ENCODE results near the gene CACNB2. TPM values are rescaled to one million over a fixed set of nuclear protein-coding genes. Genes with fewer than 3 reads are reported as not detected.

CACNB2 gene
- total RNA-seq, 2 donors from 2014 or later: 1.9 to 4.6 TPM

DNA sequence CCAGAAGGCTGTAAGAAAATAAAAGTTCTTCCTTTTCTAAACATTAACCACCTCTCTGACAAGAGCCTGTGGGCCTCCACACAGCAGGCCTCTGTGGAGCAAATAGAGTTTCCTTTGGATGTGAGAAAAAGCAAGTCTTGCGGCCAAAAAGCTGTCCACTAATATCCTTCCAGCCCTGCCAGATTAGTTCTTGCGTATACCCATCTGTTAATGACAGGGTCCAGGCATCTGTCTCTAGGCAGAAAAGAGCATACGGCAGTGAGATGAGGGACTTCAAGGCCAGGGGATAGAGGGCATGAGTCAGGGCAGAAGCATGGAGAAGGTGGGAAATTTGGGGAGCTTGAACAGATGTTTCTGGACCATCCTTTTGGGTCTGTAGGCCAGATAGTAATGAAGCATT, 346.2 kb downstream of the CACNB2 start:
- no peaks in the 10 kb centered on the region for H3K4me1 Mint-ChIP-seq
- TF ChIP-seq, protein P1, sequence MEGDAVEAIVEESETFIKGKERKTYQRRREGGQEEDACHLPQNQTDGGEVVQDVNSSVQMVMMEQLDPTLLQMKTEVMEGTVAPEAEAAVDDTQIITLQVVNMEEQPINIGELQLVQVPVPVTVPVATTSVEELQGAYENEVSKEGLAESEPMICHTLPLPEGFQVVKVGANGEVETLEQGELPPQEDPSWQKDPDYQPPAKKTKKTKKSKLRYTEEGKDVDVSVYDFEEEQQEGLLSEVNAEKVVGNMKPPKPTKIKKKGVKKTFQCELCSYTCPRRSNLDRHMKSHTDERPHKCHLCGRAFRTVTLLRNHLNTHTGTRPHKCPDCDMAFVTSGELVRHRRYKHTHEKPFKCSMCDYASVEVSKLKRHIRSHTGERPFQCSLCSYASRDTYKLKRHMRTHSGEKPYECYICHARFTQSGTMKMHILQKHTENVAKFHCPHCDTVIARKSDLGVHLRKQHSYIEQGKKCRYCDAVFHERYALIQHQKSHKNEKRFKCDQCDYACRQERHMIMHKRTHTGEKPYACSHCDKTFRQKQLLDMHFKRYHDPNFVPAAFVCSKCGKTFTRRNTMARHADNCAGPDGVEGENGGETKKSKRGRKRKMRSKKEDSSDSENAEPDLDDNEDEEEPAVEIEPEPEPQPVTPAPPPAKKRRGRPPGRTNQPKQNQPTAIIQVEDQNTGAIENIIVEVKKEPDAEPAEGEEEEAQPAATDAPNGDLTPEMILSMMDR (conservative IDR thresholded peaks at IDR 0.05): no peak
- no peaks in the 10 kb centered on the region for H3K27me3 ChIP-seq (ENCODE audit: control insufficient read depth, insufficient read depth, low read length, poor library complexity, severe bottlenecking)
- no peaks in the 10 kb centered on the region for H3K9me3 Mint-ChIP-seq
- no peak for DNase-seq
- H3K36me3 ChIP-seq (ENCODE audit: control insufficient read depth, insufficient read depth, low read length): no peaks in the 10 kb centered on the region
- no peak overlapping the region for H3K27ac Mint-ChIP-seq
- 97 to 100% methylated on average over 1 to 3 of the region's 3 CpGs for WGBS, 2 experiments (ENCODE audit: insufficient coverage in 1 of 2, insufficient read length in 1 of 2)
- H3K9ac ChIP-seq (ENCODE audit: extremely low read depth, low read length, poor library complexity, severe bottlenecking): no peak overlapping the region
- no peaks in the 10 kb centered on the region for H3K36me3 Mint-ChIP-seq (ENCODE audit: low read depth)
- H3K4me1 ChIP-seq (ENCODE audit: control insufficient read depth, insufficient read depth, low read length): no peaks in the 10 kb centered on the region
- H3K9me3 ChIP-seq (ENCODE audit: control insufficient read depth, low read length): no peaks in the 10 kb centered on the region
- H3K27ac ChIP-seq (ENCODE audit: low read depth, low read length): no peak overlapping the region
- H3K4me3 ChIP-seq (ENCODE audit: low read length): no peak overlapping the region
- H3K27me3 Mint-ChIP-seq (ENCODE audit: insufficient read depth): peaks cover 2% of the 10 kb centered on the region
- no peak overlapping the region for H3K4me3 Mint-ChIP-seq

DNA sequence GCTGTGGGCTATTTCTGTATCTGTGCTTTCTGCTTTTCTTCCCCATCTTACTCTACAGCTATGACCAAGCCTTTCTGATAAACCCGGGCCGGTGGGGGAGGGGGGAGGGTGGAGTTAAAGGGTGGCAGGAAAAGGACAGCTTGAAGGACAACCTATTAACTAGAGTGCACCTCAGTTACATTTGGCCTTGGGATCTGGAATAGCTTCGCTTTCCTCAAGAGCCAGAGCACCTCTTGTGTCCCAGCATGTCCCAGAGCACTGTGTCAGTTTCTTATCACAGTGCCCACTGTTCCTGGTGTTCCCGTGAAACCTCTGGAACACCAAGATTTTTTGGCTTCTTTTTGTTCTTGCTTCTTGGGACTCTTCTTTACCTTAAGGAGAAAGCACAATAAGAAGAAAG, 350.5 kb downstream of the CACNB2 start:
- Histone ChIP-seq H3K27ac (ENCODE audit: low read depth, low read length) (no peak overlapping the region), H3K27me3 (ENCODE audit: control insufficient read depth, insufficient read depth, low read length, poor library complexity, severe bottlenecking) (no peaks in the 10 kb centered on the region), H3K4me3 (ENCODE audit: low read length) (no peak overlapping the region), H3K36me3 (ENCODE audit: control insufficient read depth, insufficient read depth, low read length) (no peaks in the 10 kb centered on the region), H3K9me3 (ENCODE audit: control insufficient read depth, low read length) (no peaks in the 10 kb centered on the region), H3K4me1 (ENCODE audit: control insufficient read depth, insufficient read depth, low read length) (no peaks in the 10 kb centered on the region), H3K9ac (ENCODE audit: extremely low read depth, low read length, poor library complexity, severe bottlenecking) (no peak overlapping the region)
- Mint-ChIP-seq H3K27me3 (ENCODE audit: insufficient read depth) (no peaks in the 10 kb centered on the region), H3K4me3 (no peak overlapping the region), H3K27ac (no peak overlapping the region), H3K36me3 (ENCODE audit: low read depth) (no peaks in the 10 kb centered on the region), H3K4me1 (no peaks in the 10 kb centered on the region), H3K9me3 (no peaks in the 10 kb centered on the region)
- no peak for DNase-seq
- WGBS, 2 experiments (ENCODE audit: insufficient coverage in 1 of 2, insufficient read length in 1 of 2): 73 to 91% methylated on average over 2 to 3 of the region's 4 CpGs
- TF ChIP-seq, protein P1 (conservative IDR thresholded peaks at IDR 0.05): no peak

DNA sequence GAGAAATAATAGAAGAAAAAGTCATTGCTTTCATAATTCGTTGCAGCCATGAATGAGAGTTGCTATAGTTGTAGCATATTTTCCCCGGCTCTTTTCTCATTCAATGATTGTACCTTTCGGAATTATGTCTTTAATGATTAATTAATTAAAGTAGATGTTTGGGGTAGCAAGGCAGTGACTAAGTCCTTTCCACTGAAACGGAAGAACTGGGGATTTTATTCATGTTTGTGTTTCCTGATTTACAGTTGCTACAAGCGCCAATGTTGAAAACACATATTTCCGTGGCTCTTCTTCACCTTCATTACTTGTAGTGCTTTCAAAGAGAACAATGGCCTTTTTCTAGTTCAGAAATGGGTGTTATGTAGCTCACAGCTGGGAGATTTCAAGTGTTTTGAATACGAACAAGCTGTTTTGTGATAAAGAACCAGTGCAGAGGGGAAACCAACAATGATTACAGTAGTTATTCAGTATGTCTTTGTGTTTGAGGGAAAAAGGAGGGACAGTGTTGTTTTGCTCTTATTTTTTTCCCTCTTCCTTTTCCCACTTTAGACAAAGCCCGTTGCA, 357.7 kb downstream of the CACNB2 start:
- H3K4me3 ChIP-seq (ENCODE audit: low read length): no peak overlapping the region
- Mint-ChIP-seq H3K4me1 (peaks cover 13% of the 10 kb centered on the region), H3K36me3 (ENCODE audit: low read depth) (no peaks in the 10 kb centered on the region), H3K9me3 (no peaks in the 10 kb centered on the region), H3K27ac (peak overlapping the region; percentile 16), H3K4me3 (no peak overlapping the region), H3K27me3 (ENCODE audit: insufficient read depth) (no peaks in the 10 kb centered on the region)
- no peak for DNase-seq
- TF ChIP-seq, protein P1 (conservative IDR thresholded peaks at IDR 0.05): no peak
- no peak overlapping the region for H3K27ac ChIP-seq (ENCODE audit: low read depth, low read length)
- no peak overlapping the region for H3K9ac ChIP-seq (ENCODE audit: extremely low read depth, low read length, poor library complexity, severe bottlenecking)
- H3K4me1 ChIP-seq (ENCODE audit: control insufficient read depth, insufficient read depth, low read length): no peaks in the 10 kb centered on the region
- WGBS, 2 experiments (ENCODE audit: insufficient coverage in 1 of 2, insufficient read length in 1 of 2): 82% methylated on average over 5 to 8 of the region's 8 CpGs
- H3K27me3 ChIP-seq (ENCODE audit: control insufficient read depth, insufficient read depth, low read length, poor library complexity, severe bottlenecking): no peaks in the 10 kb centered on the region
- H3K9me3 ChIP-seq (ENCODE audit: control insufficient read depth, low read length): no peaks in the 10 kb centered on the region
- no peaks in the 10 kb centered on the region for H3K36me3 ChIP-seq (ENCODE audit: control insufficient read depth, insufficient read depth, low read length)

Measured in endodermal cell (in vitro differentiated cells).